Loucy (cell line): ENCODE results near the gene KRT77.

Experiments used
- CTCF ChIP-seq: fragments of 200-600 bp; sonication (generic); conservative IDR thresholded peaks from 2 replicates; pipeline ENCODE4 v1.5.1; 2014; ENCODE audit warnings: mild to moderate bottlenecking, antibody characterized with exemption, low read length
- EZH2phosphoT487 ChIP-seq: fragments of 200-600 bp; IDR thresholded peaks from 2 replicates; pipeline ENCODE4 v1.6.1; 2018; ENCODE audit warnings: antibody characterized with exemption, mild to moderate bottlenecking, moderate library complexity, borderline replicate concordance

GRCh38 chr12:52674433-52674775 lies 28.9 kb downstream of the KRT77 start:
- no peak for TF ChIP-seq CTCF
- TF ChIP-seq EZH2phosphoT487: no peak
